HEK293 (cell line): Measurements from ENCODE around the gene TLL2.

ENCODE experiments used
- GLI2 ChIP-seq: fragments of 450-650 bp; formaldehyde crosslinking; IDR thresholded peaks from 2 replicates; pipeline ENCODE4; 2017; ENCODE audit warnings: missing biosample characterization, missing genetic modification characterization, low read depth, borderline replicate concordance
- GLIS2 ChIP-seq: fragments of 450-650 bp; formaldehyde crosslinking; IDR thresholded peaks from 2 replicates; pipeline ENCODE4 v1.5.1; 2016; ENCODE audit warnings: missing biosample characterization, missing genetic modification characterization
- IKZF3 ChIP-seq: fragments of 450-650 bp; IDR thresholded peaks from 2 replicates; pipeline ENCODE4 v1.5.0; 2018; ENCODE audit warnings: missing biosample characterization, mild to moderate bottlenecking, missing genetic modification characterization, moderate library complexity
- OSR2 ChIP-seq: fragments of 450-650 bp; formaldehyde crosslinking; IDR thresholded peaks from 2 replicates; pipeline ENCODE4 v1.5.1; 2016; ENCODE audit warnings: missing biosample characterization, missing genetic modification characterization
- REPIN1 ChIP-seq: fragments of 450-650 bp; formaldehyde crosslinking; IDR thresholded peaks from 2 replicates; pipeline ENCODE4 v1.5.1; 2017; ENCODE audit warnings: missing biosample characterization, missing genetic modification characterization, low read depth
- YY1 ChIP-seq: fragments of 450-650 bp; formaldehyde crosslinking; IDR thresholded peaks from 2 replicates; pipeline ENCODE4 v1.5.1; 2018; ENCODE audit warnings: missing biosample characterization, missing genetic modification characterization
- YY2 ChIP-seq: fragments of 450-650 bp; formaldehyde crosslinking; IDR thresholded peaks from 2 replicates; pipeline ENCODE4 v1.5.1; 2016; ENCODE audit warnings: missing biosample characterization, missing genetic modification characterization
- ZBTB21 ChIP-seq: fragments of 450-650 bp; formaldehyde crosslinking; IDR thresholded peaks from 2 replicates; pipeline ENCODE4 v1.5.1; 2017; ENCODE audit warnings: missing biosample characterization, missing genetic modification characterization
- ZNF148 ChIP-seq: fragments of 450-650 bp; formaldehyde crosslinking; IDR thresholded peaks from 2 replicates; pipeline ENCODE4 v1.5.0; 2017; ENCODE audit warnings: missing biosample characterization, missing genetic modification characterization, borderline replicate concordance
- ZNF19 ChIP-seq: fragments of 450-650 bp; formaldehyde crosslinking; IDR thresholded peaks from 2 replicates; pipeline ENCODE4; 2016; ENCODE audit warnings: missing biosample characterization, missing genetic modification characterization, low read depth
- ZNF2 ChIP-seq: fragments of 450-650 bp; formaldehyde crosslinking; IDR thresholded peaks from 2 replicates; pipeline ENCODE4 v1.5.1; 2016; ENCODE audit warnings: missing biosample characterization, missing genetic modification characterization
- ZNF302 ChIP-seq: fragments of 450-650 bp; formaldehyde crosslinking; IDR thresholded peaks from 2 replicates; pipeline ENCODE4 v1.5.1; 2016; ENCODE audit warnings: missing biosample characterization, missing genetic modification characterization, low read depth
- ZNF335 ChIP-seq: fragments of 450-650 bp; formaldehyde crosslinking; conservative IDR thresholded peaks from 2 replicates; pipeline ENCODE4 v1.5.1; 2016; ENCODE audit warnings: missing biosample characterization, missing genetic modification characterization
- ZNF341 ChIP-seq: fragments of 450-650 bp; formaldehyde crosslinking; IDR thresholded peaks from 2 replicates; pipeline ENCODE4; 2016; ENCODE audit warnings: low read depth, missing biosample characterization, missing genetic modification characterization
- ZNF366 ChIP-seq: fragments of 450-650 bp; formaldehyde crosslinking; conservative IDR thresholded peaks from 2 replicates; pipeline ENCODE4 v1.5.1; 2016; ENCODE audit warnings: missing biosample characterization, missing genetic modification characterization
- ZNF416 ChIP-seq: fragments of 450-650 bp; formaldehyde crosslinking; IDR thresholded peaks from 2 replicates; pipeline ENCODE4 v1.5.1; 2016; ENCODE audit warnings: missing biosample characterization, missing genetic modification characterization
- ZNF529 ChIP-seq: fragments of 450-650 bp; formaldehyde crosslinking; IDR thresholded peaks from 2 replicates; pipeline ENCODE4 v1.5.1; 2017; ENCODE audit warnings: missing genetic modification characterization, missing biosample characterization; ENCODE audit not compliant: insufficient replicate concordance
- ZNF580 ChIP-seq: fragments of 450-650 bp; formaldehyde crosslinking; IDR thresholded peaks from 2 replicates; pipeline ENCODE4 v1.5.1; 2016; ENCODE audit warnings: missing biosample characterization, missing genetic modification characterization
- ZNF596 ChIP-seq: fragments of 450-650 bp; IDR thresholded peaks from 2 replicates; pipeline ENCODE4 v1.5.0; 2018; ENCODE audit warnings: missing biosample characterization, mild to moderate bottlenecking, missing genetic modification characterization, moderate library complexity
- ZNF623 ChIP-seq: fragments of 450-650 bp; formaldehyde crosslinking; IDR thresholded peaks from 2 replicates; pipeline ENCODE4 v1.5.1; 2016; ENCODE audit warnings: missing biosample characterization, missing genetic modification characterization
- ZNF624 ChIP-seq: fragments of 450-650 bp; formaldehyde crosslinking; IDR thresholded peaks from 2 replicates; pipeline ENCODE4 v1.5.1; 2017; ENCODE audit warnings: missing biosample characterization, missing genetic modification characterization
- ZNF701 ChIP-seq: fragments of 450-650 bp; formaldehyde crosslinking; IDR thresholded peaks from 2 replicates; pipeline ENCODE4 v1.5.1; 2016; ENCODE audit warnings: missing biosample characterization, missing genetic modification characterization
- TF ChIP-seq, protein P1 (sequence below): fragments of 450-650 bp; formaldehyde crosslinking; IDR thresholded peaks from 2 replicates; pipeline ENCODE4 v1.5.1; 2016; ENCODE audit warnings: missing biosample characterization, missing genetic modification characterization
- TF ChIP-seq, protein P2 (sequence below): fragments of 450-650 bp; formaldehyde crosslinking; IDR thresholded peaks from 2 replicates; pipeline ENCODE4 v1.5.1; 2016; ENCODE audit warnings: missing biosample characterization, missing genetic modification characterization
- TF ChIP-seq, protein P3 (sequence below): fragments of 450-650 bp; formaldehyde crosslinking; IDR thresholded peaks from 2 replicates; pipeline ENCODE4 v1.5.1; 2016; ENCODE audit warnings: missing biosample characterization, missing genetic modification characterization
- TF ChIP-seq, protein P4 (sequence below): fragments of 450-650 bp; formaldehyde crosslinking; IDR thresholded peaks from 2 replicates; pipeline ENCODE4 v1.5.1; 2016; ENCODE audit warnings: missing biosample characterization, missing genetic modification characterization, borderline replicate concordance

Gene TLL2

DNA sequence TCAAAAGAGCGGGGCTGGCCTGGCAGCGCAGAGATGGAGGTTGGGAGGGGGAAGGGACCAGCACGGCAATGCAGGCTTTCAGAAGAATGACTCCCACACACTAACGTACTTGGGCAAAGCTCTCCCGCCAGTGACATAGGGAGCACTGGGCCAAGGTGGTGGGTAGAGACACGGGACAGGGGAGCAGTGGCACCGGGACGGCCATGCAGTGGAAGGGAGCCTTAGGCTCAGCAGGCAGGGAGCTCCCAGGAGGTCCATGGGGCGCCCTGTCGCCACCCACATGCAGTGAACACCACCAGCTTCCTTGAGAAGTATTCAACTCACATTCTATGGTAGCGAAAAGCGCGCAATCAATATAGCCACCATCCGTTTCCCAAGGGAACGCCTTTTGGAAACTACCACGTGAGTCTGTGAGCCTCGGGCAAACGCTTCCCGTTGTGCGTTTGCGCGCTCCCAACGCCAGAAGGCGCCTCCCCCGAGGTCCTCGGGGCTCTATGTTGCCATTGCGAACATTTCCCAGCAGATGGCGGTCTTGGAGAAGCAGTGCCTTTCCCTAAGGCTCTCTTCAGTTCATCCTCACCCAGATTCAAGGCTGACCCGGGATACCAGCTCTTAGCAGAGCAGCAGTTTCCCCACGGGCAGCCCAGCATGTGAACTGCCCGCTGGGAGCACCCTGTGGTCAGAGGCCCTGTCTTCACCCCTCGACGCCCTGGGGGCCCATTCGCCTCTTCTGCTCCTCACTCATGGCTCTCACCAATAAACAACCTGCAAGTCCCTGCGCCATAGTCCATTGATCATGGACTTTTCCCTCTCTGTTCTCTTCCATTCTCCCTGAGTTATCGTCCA is 138.5 kb downstream of the TLL2 start (continued):
- TF ChIP-seq ZNF148 (tag by site-specific recombination) (no peak), ZNF416 (tag by site-specific recombination) (no peak), YY1 (no peak), ZNF701 (tag by site-specific recombination) (no peak), REPIN1 (no peak), ZNF19 (tag by site-specific recombination) (no peak), ZNF580 (no peak), ZNF302 (no peak), ZNF335 (tag by site-specific recombination) (peak; percentile 83), ZNF341 (tag by site-specific recombination) (no peak), ZNF624 (tag by site-specific recombination) (no peak), ZBTB21 (no peak), GLI2 (tag by site-specific recombination) (no peak), GLIS2 (peak; percentile 60), ZNF596 (tag by site-specific recombination) (no peak), IKZF3 (peak; percentile 79), ZNF366 (tag by site-specific recombination) (no peak), ZNF623 (tag by site-specific recombination) (no peak), YY2 (no peak), ZNF529 (no peak), ZNF2 (0 out of 2 replicates have a peak, but pooled peaks have one; percentile 36), OSR2 (tag by site-specific recombination) (no peak)
- TF ChIP-seq, protein P1, sequence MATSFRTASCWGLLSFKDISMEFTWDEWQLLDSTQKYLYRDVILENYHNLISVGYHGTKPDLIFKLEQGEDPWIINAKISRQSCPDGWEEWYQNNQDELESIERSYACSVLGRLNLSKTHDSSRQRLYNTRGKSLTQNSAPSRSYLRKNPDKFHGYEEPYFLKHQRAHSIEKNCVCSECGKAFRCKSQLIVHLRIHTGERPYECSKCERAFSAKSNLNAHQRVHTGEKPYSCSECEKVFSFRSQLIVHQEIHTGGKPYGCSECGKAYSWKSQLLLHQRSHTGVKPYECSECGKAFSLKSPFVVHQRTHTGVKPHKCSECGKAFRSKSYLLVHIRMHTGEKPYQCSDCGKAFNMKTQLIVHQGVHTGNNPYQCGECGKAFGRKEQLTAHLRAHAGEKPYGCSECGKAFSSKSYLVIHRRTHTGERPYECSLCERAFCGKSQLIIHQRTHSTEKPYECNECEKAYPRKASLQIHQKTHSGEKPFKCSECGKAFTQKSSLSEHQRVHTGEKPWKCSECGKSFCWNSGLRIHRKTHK (tag by site-specific recombination): no peak
- TF ChIP-seq, protein P2, sequence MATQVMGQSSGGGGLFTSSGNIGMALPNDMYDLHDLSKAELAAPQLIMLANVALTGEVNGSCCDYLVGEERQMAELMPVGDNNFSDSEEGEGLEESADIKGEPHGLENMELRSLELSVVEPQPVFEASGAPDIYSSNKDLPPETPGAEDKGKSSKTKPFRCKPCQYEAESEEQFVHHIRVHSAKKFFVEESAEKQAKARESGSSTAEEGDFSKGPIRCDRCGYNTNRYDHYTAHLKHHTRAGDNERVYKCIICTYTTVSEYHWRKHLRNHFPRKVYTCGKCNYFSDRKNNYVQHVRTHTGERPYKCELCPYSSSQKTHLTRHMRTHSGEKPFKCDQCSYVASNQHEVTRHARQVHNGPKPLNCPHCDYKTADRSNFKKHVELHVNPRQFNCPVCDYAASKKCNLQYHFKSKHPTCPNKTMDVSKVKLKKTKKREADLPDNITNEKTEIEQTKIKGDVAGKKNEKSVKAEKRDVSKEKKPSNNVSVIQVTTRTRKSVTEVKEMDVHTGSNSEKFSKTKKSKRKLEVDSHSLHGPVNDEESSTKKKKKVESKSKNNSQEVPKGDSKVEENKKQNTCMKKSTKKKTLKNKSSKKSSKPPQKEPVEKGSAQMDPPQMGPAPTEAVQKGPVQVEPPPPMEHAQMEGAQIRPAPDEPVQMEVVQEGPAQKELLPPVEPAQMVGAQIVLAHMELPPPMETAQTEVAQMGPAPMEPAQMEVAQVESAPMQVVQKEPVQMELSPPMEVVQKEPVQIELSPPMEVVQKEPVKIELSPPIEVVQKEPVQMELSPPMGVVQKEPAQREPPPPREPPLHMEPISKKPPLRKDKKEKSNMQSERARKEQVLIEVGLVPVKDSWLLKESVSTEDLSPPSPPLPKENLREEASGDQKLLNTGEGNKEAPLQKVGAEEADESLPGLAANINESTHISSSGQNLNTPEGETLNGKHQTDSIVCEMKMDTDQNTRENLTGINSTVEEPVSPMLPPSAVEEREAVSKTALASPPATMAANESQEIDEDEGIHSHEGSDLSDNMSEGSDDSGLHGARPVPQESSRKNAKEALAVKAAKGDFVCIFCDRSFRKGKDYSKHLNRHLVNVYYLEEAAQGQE (tag by site-specific recombination): no peak
- TF ChIP-seq, protein P3, sequence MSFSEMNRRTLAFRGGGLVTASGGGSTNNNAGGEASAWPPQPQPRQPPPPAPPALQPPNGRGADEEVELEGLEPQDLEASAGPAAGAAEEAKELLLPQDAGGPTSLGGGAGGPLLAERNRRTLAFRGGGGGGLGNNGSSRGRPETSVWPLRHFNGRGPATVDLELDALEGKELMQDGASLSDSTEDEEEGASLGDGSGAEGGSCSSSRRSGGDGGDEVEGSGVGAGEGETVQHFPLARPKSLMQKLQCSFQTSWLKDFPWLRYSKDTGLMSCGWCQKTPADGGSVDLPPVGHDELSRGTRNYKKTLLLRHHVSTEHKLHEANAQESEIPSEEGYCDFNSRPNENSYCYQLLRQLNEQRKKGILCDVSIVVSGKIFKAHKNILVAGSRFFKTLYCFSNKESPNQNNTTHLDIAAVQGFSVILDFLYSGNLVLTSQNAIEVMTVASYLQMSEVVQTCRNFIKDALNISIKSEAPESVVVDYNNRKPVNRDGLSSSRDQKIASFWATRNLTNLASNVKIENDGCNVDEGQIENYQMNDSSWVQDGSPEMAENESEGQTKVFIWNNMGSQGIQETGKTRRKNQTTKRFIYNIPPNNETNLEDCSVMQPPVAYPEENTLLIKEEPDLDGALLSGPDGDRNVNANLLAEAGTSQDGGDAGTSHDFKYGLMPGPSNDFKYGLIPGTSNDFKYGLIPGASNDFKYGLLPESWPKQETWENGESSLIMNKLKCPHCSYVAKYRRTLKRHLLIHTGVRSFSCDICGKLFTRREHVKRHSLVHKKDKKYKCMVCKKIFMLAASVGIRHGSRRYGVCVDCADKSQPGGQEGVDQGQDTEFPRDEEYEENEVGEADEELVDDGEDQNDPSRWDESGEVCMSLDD: no peak; the same call in 1 of the 2 replicates
- TF ChIP-seq, protein P4, sequence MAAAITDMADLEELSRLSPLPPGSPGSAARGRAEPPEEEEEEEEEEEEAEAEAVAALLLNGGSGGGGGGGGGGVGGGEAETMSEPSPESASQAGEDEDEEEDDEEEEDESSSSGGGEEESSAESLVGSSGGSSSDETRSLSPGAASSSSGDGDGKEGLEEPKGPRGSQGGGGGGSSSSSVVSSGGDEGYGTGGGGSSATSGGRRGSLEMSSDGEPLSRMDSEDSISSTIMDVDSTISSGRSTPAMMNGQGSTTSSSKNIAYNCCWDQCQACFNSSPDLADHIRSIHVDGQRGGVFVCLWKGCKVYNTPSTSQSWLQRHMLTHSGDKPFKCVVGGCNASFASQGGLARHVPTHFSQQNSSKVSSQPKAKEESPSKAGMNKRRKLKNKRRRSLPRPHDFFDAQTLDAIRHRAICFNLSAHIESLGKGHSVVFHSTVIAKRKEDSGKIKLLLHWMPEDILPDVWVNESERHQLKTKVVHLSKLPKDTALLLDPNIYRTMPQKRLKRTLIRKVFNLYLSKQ: no peak
